Endothelial cell of umbilical vein (primary cell): Measurements from ENCODE around the gene TUBA4A. TPM values are rescaled to one million over a fixed set of nuclear protein-coding genes. Genes with fewer than 3 reads are reported as not detected.

ENCODE experiments used
- BruUV-seq: library from RNA; stranded (reverse); fragments of 400-500 nt; replicated peaks from 2 replicates; lab custom pipeline; 2021; lab: Mats Ljungman, UMichigan
- CTCF ChIA-PET: fragments of 300-600, 350-600 bp; sonication (Branson Sonifier 250); formaldehyde crosslinking; loops from one replicate; lab custom pipeline; 2021; ENCODE audit warnings: antibody characterized with exemption, inconsistent platforms; lab: Charles Lee
- POLR2A ChIA-PET: fragments of 300-600, 350-600 bp; sonication (Branson Sonifier 250); formaldehyde crosslinking; loops from one replicate; lab custom pipeline; 2021; ENCODE audit warnings: antibody characterized with exemption, inconsistent platforms; lab: Charles Lee
- DNase-seq: peaks from one replicate; pipeline ENCODE4 v3.0.0-alpha.2; 2011; ENCODE audit warnings: low read depth, low spot score
- FAIRE-seq: peaks from 2 replicates; lab custom pipeline; 2011; peaks lifted over from hg19 to GRCh38; lab: Jason Lieb, UNC
- H2AFZ ChIP-seq: 2 replicates; pipeline ENCODE4 v1.6.0; 2012; ENCODE audit warnings: low read depth, low read length, control low read depth, inconsistent platforms
- H3K27ac ChIP-seq: 2 replicates; pipeline ENCODE4 v1.5.1; 2011; ENCODE audit warnings: low read depth, mild to moderate bottlenecking, control low read depth, low read length, moderate library complexity; ENCODE audit not compliant: insufficient read depth
- H3K27me3 ChIP-seq, 2 experiments: 2 replicates each; pipeline versions ENCODE4 v1.6.0 to v1.6.1; 2011; ENCODE audit warnings: low read length in 2 of 2, mixed read lengths in 1 of 2; ENCODE audit not compliant: control insufficient read depth in 2 of 2, insufficient read depth in 2 of 2
- H3K36me3 ChIP-seq, 2 experiments: 2 replicates in 1 of 2; 3 replicates in 1 of 2; pipeline ENCODE4 v1.5.1; 2011; ENCODE audit warnings: low read length in 2 of 2, mild to moderate bottlenecking in 1 of 2, moderate library complexity in 1 of 2; ENCODE audit not compliant: control insufficient read depth in 2 of 2, insufficient read depth in 2 of 2; ENCODE audit errors: extremely low read depth in 1 of 2
- H3K4me1 ChIP-seq: 3 replicates; pipeline ENCODE4 v1.5.1; 2011; ENCODE audit warnings: mild to moderate bottlenecking, low read length; ENCODE audit not compliant: control insufficient read depth, insufficient read depth; ENCODE audit errors: extremely low read depth
- H3K4me2 ChIP-seq: 2 replicates; pipeline ENCODE4 v1.6.1; 2011; ENCODE audit warnings: low read length, control low read depth, mixed read lengths; ENCODE audit not compliant: insufficient read depth
- H3K4me3 ChIP-seq, 3 experiments: fragments of 200-600 bp in 1 of 3; sonication (generic), shearing (Covaris generic) in 1 of 3; replicated peaks in 1 of 3; 2 replicates each; pipeline ENCODE4 v1.5.1; 2011 to 2016; ENCODE audit warnings: control low read depth in 3 of 3, low read length in 3 of 3, mild to moderate bottlenecking in 2 of 3, inconsistent platforms in 1 of 3, low read depth in 1 of 3, moderate library complexity in 1 of 3; ENCODE audit not compliant: insufficient read depth in 1 of 3
- H3K79me2 ChIP-seq: 2 replicates; pipeline ENCODE4 v1.6.0; 2012; ENCODE audit warnings: low read length, inconsistent platforms; ENCODE audit not compliant: control insufficient read depth, insufficient read depth
- H3K9ac ChIP-seq: replicated peaks from 2 replicates; pipeline ENCODE3; 2011; ENCODE audit warnings: low read length, control low read depth; ENCODE audit not compliant: insufficient read depth; ENCODE audit errors: extremely low read depth
- H3K9me1 ChIP-seq: replicated peaks from 3 replicates; pipeline ENCODE4 v1.6.0; 2011; ENCODE audit warnings: mild to moderate bottlenecking, low read length; ENCODE audit not compliant: control insufficient read depth, insufficient read depth; ENCODE audit errors: extremely low read depth
- H3K9me3 ChIP-seq: replicated peaks from 2 replicates; pipeline ENCODE4 v1.5.1; 2012; ENCODE audit warnings: low read length, inconsistent platforms; ENCODE audit not compliant: control insufficient read depth, insufficient read depth
- H4K20me1 ChIP-seq: replicated peaks from 2 replicates; pipeline ENCODE3; 2011; ENCODE audit warnings: mild to moderate bottlenecking, low read length; ENCODE audit not compliant: control insufficient read depth, insufficient read depth; ENCODE audit errors: extremely low read depth
- CTCF ChIP-seq, 2 donors: IDR thresholded peaks; 1 replicate in 1 of 2; 2 replicates in 1 of 2; pipeline ENCODE4 v1.5.1; 2011; ENCODE audit warnings: low read length in 2 of 2, mild to moderate bottlenecking in 2 of 2, moderate library complexity in 2 of 2, control low read depth in 1 of 2, inconsistent platforms in 1 of 2, low read depth in 1 of 2; ENCODE audit not compliant: insufficient read depth in 1 of 2; ENCODE audit errors: extremely low read depth in 1 of 2
- EZH2 ChIP-seq: IDR thresholded peaks from 2 replicates; pipeline ENCODE4 v1.6.1; 2012; ENCODE audit warnings: borderline replicate concordance, low read depth, mild to moderate bottlenecking, moderate library complexity, low read length, inconsistent platforms; ENCODE audit not compliant: severe bottlenecking
- FOS ChIP-seq: IDR thresholded peaks from 2 replicates; pipeline ENCODE4 v1.6.1; 2011; ENCODE audit warnings: mild to moderate bottlenecking, low read length, moderate library complexity, borderline replicate concordance; ENCODE audit not compliant: insufficient read depth
- GATA2 ChIP-seq: IDR thresholded peaks from 2 replicates; pipeline ENCODE4 v1.7.0; 2011; ENCODE audit warnings: low read depth, mild to moderate bottlenecking, moderate library complexity, mixed read lengths, low read length; ENCODE audit not compliant: insufficient read length, insufficient read depth
- JUN ChIP-seq: IDR thresholded peaks from 2 replicates; pipeline ENCODE4 v1.6.1; 2011; ENCODE audit warnings: borderline replicate concordance, low read depth; ENCODE audit not compliant: insufficient read length, insufficient read depth
- MAX ChIP-seq: IDR thresholded peaks from 2 replicates; pipeline ENCODE4 v1.6.1; 2011; ENCODE audit not compliant: insufficient read depth, insufficient read length
- MYC ChIP-seq: IDR thresholded peaks from one replicate; pipeline ENCODE4 v1.6.1; 2011; ENCODE audit warnings: mild to moderate bottlenecking, low read depth, low read length
- POLR2A ChIP-seq: IDR thresholded peaks from 2 replicates; pipeline ENCODE4 v1.6.1; 2012; ENCODE audit warnings: low read depth, mild to moderate bottlenecking, control low read depth, low read length
- POLR2AphosphoS5 ChIP-seq: IDR thresholded peaks from 2 replicates; pipeline ENCODE4 v1.6.1; 2012; ENCODE audit warnings: low read depth, mild to moderate bottlenecking, control low read depth, low read length, moderate library complexity; ENCODE audit not compliant: insufficient read depth
- dilution Hi-C: fragments of 300-500 bp; cut with MboI; formaldehyde crosslinking; loops from one replicate; pipeline ENCODE4 v1.15.0; 2019; ENCODE audit warnings: low sequenced_read_pairs; ENCODE audit not compliant: extremely low pct_ligation_motif_present
- intact Hi-C: fragments of 100-400 bp; cut with micrococcal nuclease; formaldehyde crosslinking; loops from one replicate; pipeline ENCODE4 v1.10.0; 2022
- polyA plus RNA-seq, 4 experiments: library from polyadenylated mRNA; depleted of rRNA in 3 of 4; stranded (reverse) in 3 of 4; unstranded in 1 of 4; fragments of >200 nt; gene quantifications; 2 replicates each; pipeline versions ENCODE4 v1.2.1 to v1.2.3, GENCODE V29; 2011 to 2012; ENCODE audit warnings: missing spikeins in 1 of 4
- total RNA-seq: library from RNA; stranded (reverse); gene quantifications from 2 replicates; pipeline ENCODE4 v1.2.3, GENCODE V29; 2021

TUBA4A gene
- total and polyA plus RNA-seq, 2 donors (not counting 3 experiments of a cell fraction or from before 2014, with no cell fraction given): 16.5 to 24.8 TPM

GRCh38 chr2:219221957-219222518 lies 31.7 kb downstream of the TUBA4A start:
- Histone ChIP-seq H3K27me3 (no peaks in the 10 kb centered on the region), H3K4me2 (no peak overlapping the region), H3K79me2 (peaks cover 1% of the 10 kb centered on the region), H4K20me1 (no peaks in the 10 kb centered on the region), H3K4me3 (no peak overlapping the region), H3K36me3 (peaks cover 3 to 46% of the 10 kb centered on the region in 2 experiments), H2AFZ (no peak overlapping the region), H3K9me3 (no peaks in the 10 kb centered on the region), H3K4me1 (peaks cover 14% of the 10 kb centered on the region), H3K9ac (no peak overlapping the region), H3K27ac (no peak overlapping the region), H3K9me1 (no peaks in the 10 kb centered on the region)
- CTCF ChIA-PET: no interaction called here
- no TSS peak for BruUV-seq
- POLR2A ChIA-PET: no interaction called here
- intact Hi-C loops: no loop called here
- dilution Hi-C loops: no loop called here
- TF ChIP-seq GATA2 (no peak), MAX (no peak), EZH2 (no peak), FOS (no peak), CTCF (IDR thresholded peaks at IDR 0.05; ENCODE audit: extremely low read depth in 1 of 2, insufficient read depth in 1 of 2, low read depth in 1 of 2, low read length in 2 of 2) (no peak), POLR2AphosphoS5 (no peak), MYC (no peak), JUN (no peak), POLR2A (no peak)
- FAIRE-seq: no peak
- DNase-seq: no peak
